Large intestine (tissue), 3 donors: ENCODE results near the gene EPS8L1. TPM values are rescaled to one million over a fixed set of nuclear protein-coding genes. Genes with fewer than 3 reads are reported as not detected.
A peak's percentile ranks its signal among the peaks of the same experiment; 100 is the strongest.

Experiments used
- DNase-seq, 2 donors: peaks; one replicate each; pipeline versions ENCODE4 v3.0.0 to v3.0.0-alpha.2; 2013
- H3K27ac ChIP-seq: one replicate; pipeline ENCODE4 v1.5.1; 2013; ENCODE audit warnings: low read length
- H3K27me3 ChIP-seq: 2 replicates; pipeline ENCODE4 v1.6.1; 2013; ENCODE audit warnings: low read length; ENCODE audit not compliant: control insufficient read depth, insufficient read depth
- H3K36me3 ChIP-seq: 2 replicates; pipeline ENCODE4 v1.6.1; 2013; ENCODE audit warnings: low read length; ENCODE audit not compliant: control insufficient read depth, insufficient read depth
- H3K4me1 ChIP-seq: one replicate; pipeline ENCODE4 v1.6.1; 2013; ENCODE audit warnings: low read length; ENCODE audit not compliant: control insufficient read depth, insufficient read depth
- H3K4me3 ChIP-seq: one replicate; pipeline ENCODE4 v1.5.1; 2013; ENCODE audit warnings: low read length
- H3K9me3 ChIP-seq: one replicate; pipeline ENCODE4 v1.6.1; 2013; ENCODE audit warnings: mild to moderate bottlenecking, low read depth, low read length, moderate library complexity; ENCODE audit not compliant: control insufficient read depth
- WGBS: methylation state at CpG from one replicate; pipeline ENCODE4 v1.1.5; 2013; ENCODE audit warnings: low lambda C conversion rate; ENCODE audit not compliant: insufficient coverage; 5-methylcytosine and 5-hydroxymethylcytosine counted together
- polyA plus RNA-seq: library from polyadenylated mRNA; unstranded; fragments of 120-200 nt; gene quantifications from one replicate; pipeline ENCODE4 v1.2.1, GENCODE V29; 2013

Gene EPS8L1
- polyA plus RNA-seq, 1 donor: 20.9 TPM

- WGBS: no CpG with 5 or more reads among the region's 17 CpGs
- H3K36me3 ChIP-seq: peaks cover 17% of the 10 kb centered on the region
- H3K9me3 ChIP-seq: peaks cover 7% of the 10 kb centered on the region
- H3K4me1 ChIP-seq: peaks cover 9% of the 10 kb centered on the region
- no peak overlapping the region for H3K27ac ChIP-seq
- peaks cover 54% of the 10 kb centered on the region for H3K27me3 ChIP-seq
- peak overlapping the region; percentile 25 for H3K4me3 ChIP-seq
- DNase-seq: no peak
Observed at GRCh38 chr19:55087542-55087901, 11.9 kb downstream of the EPS8L1 start.

DNA sequence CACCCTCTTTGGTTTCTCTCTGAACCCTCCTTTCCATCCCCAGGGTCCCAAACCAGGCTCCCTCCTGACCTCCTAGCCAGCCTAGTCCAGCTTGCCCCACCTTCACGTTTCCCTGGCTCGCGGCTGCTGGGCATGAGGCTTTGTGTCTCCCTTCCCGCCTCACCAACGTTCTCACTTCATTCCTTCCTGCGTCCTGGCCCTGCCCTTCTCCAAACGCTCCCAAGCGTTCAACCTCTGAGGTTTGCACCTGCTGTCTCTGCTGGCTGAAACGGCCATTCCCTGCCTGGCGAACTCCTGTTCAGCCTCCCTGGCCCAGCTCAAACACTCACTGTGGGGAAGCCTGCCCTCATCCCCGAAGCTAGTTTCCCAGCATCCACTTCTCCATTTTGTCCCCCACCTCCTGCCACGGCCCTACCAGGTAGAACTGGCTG is 12.4 kb downstream of the EPS8L1 start:
- H3K27me3 ChIP-seq: peaks cover 49% of the 10 kb centered on the region
- H3K4me1 ChIP-seq: peaks cover 9% of the 10 kb centered on the region
- no peak overlapping the region for H3K27ac ChIP-seq
- H3K4me3 ChIP-seq: no peak overlapping the region
- H3K36me3 ChIP-seq: peaks cover 22% of the 10 kb centered on the region
- DNase-seq: no peak
- no CpG with 5 or more reads among the region's 12 CpGs for WGBS
- peaks cover 6% of the 10 kb centered on the region for H3K9me3 ChIP-seq

GRCh38 chr19:55088543-55089341 is 13.1 kb downstream of the EPS8L1 start:
- Histone ChIP-seq H3K27me3 (peaks cover 42% of the 10 kb centered on the region), H3K27ac (no peak overlapping the region), H3K4me1 (peaks cover 9% of the 10 kb centered on the region), H3K9me3 (peaks cover 3% of the 10 kb centered on the region), H3K36me3 (peaks cover 22% of the 10 kb centered on the region), H3K4me3 (no peak overlapping the region)
- no CpG with 5 or more reads among the region's 18 CpGs for WGBS
- peak in 1 of 2 donors; percentile 43 for DNase-seq

- WGBS: 100% methylated on average over 1 of the region's 3 CpGs
- H3K4me1 ChIP-seq: peaks cover 9% of the 10 kb centered on the region
- no peak overlapping the region for H3K4me3 ChIP-seq
- H3K27me3 ChIP-seq: peaks cover 35% of the 10 kb centered on the region
- H3K27ac ChIP-seq: no peak overlapping the region
- H3K36me3 ChIP-seq: peaks cover 25% of the 10 kb centered on the region
- DNase-seq: no peak
- peaks cover 3% of the 10 kb centered on the region for H3K9me3 ChIP-seq
Observed at GRCh38 chr19:55089342-55089944, 13.8 kb downstream of the EPS8L1 start.

DNA sequence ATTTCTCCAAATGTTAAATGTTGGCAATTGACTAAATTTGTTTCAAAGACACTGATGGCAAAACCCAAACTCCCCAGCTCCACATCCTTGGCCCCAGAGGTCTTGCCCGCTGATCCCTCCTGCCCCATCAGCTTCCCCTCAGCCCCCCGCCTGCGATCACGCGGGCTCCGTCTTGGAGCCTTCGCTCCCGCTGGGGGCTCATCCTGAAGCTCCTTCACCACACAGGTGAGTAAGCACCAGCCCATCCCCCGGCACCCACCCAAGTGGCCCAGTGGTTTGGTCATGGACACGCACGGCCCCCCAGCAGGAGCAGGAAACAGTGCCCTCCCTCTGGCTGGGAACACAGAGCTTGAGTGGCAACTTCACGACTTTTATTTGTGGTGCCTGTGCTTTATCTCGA is 14.9 kb downstream of the EPS8L1 start:
- H3K9me3 ChIP-seq: peaks cover 3% of the 10 kb centered on the region
- H3K27ac ChIP-seq: no peak overlapping the region
- peaks cover 9% of the 10 kb centered on the region for H3K4me1 ChIP-seq
- H3K36me3 ChIP-seq: peaks cover 36% of the 10 kb centered on the region
- no peak for DNase-seq
- H3K27me3 ChIP-seq: peaks cover 24% of the 10 kb centered on the region
- WGBS: no CpG with 5 or more reads among the region's 13 CpGs
- no peak overlapping the region for H3K4me3 ChIP-seq

DNA sequence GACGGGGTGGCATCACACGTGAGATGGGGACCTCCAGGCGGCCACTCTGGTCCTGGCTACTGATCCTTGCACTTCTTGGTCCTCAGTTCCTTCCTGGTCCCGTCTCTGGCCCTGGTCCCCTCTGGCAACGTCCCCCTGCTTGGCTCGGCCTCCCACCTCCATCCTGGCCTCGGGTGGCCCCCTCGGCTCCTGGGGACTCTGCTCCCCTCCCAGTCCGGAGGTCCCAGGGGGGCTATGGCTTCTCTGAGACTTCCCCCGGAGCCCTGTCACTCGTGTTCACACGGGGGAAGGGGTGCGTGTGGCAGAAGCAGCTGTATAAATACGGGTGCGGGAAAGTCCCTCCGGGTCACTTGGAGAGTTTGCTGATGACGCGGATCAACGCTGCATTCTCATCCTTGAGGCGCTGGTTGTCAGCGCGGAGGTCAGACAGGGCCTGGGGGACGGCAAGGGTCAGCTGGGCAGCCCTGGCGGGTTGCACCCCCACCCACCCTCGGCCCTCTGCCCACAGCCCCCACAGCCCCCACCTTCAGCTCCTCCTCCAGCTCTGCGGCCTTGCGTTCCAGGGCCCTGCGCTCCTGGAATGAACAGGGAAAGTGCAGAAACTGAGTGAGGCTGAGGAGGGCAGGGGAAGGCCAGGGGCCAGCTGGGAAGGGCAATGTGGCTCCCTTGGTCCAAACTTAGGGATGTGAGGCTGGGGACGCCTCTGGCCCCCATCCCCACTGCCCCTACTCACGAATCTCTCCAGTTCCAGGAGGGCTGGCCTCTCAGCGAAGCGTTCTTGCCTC is 15.6 kb downstream of the EPS8L1 start:
- Histone ChIP-seq H3K27me3 (peaks cover 17% of the 10 kb centered on the region), H3K27ac (no peak overlapping the region), H3K4me1 (peaks cover 9% of the 10 kb centered on the region), H3K36me3 (peaks cover 43% of the 10 kb centered on the region), H3K4me3 (no peak overlapping the region), H3K9me3 (peaks cover under 1% of the 10 kb centered on the region)
- no peak for DNase-seq
- WGBS: no CpG with 5 or more reads among the region's 32 CpGs

DNA sequence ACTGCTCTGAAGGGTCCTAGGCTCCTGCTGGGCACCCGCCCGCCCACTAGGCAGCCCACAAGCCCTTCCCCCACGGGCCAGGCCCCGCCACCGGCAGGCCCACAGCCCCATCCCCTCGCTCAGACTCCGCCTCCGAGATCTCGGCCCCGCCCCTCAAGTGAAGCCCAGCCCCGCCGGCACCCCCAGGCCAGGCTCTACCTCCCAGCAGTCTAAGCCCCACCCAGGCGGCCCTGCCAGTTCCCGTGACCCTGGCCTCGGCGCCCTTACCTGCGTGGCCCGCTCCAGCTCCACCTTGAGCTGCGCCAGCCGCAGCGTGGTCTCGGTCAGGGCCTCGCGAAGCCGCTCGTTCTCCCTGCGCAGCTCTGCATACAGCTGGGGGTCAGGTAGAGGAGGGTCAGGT is 16.3 kb downstream of the EPS8L1 start:
- Histone ChIP-seq H3K9me3 (no peaks in the 10 kb centered on the region), H3K27ac (no peak overlapping the region), H3K4me1 (peaks cover 7% of the 10 kb centered on the region), H3K4me3 (no peak overlapping the region), H3K36me3 (peaks cover 43% of the 10 kb centered on the region), H3K27me3 (peaks cover 11% of the 10 kb centered on the region)
- DNase-seq: no peak
- WGBS: no CpG with 5 or more reads among the region's 27 CpGs

- no peak for DNase-seq
- Histone ChIP-seq H3K4me1 (peaks cover under 1% of the 10 kb centered on the region), H3K27ac (no peak overlapping the region), H3K9me3 (no peaks in the 10 kb centered on the region), H3K4me3 (no peak overlapping the region), H3K27me3 (peaks cover 4% of the 10 kb centered on the region), H3K36me3 (peaks cover 43% of the 10 kb centered on the region)
- no CpG with 5 or more reads among the region's 49 CpGs for WGBS
Observed at GRCh38 chr19:55092423-55093318, 17.0 kb downstream of the EPS8L1 start.

GRCh38 chr19:55094456-55095259 is 19.0 kb downstream of the EPS8L1 start:
- Histone ChIP-seq H3K4me3 (no peak overlapping the region), H3K27ac (no peak overlapping the region), H3K4me1 (no peaks in the 10 kb centered on the region), H3K9me3 (no peaks in the 10 kb centered on the region), H3K27me3 (no peaks in the 10 kb centered on the region), H3K36me3 (peaks cover 57% of the 10 kb centered on the region)
- no peak for DNase-seq
- no CpG with 5 or more reads among the region's 32 CpGs for WGBS
